HG02798 (cell line): ENCODE results near the gene PRELID3B.
"Not testable (repeated sequence)": the region's sequence is repeated elsewhere in the genome, so short reads cannot be mapped to it uniquely, and the experiment has no call there.

Experiments used
- ATAC-seq: cut with Tn5 transposase; IDR thresholded peaks from one replicate; pipeline ENCODE4 v1.9.1; 2021; ENCODE audit warnings: mild to moderate bottlenecking; ENCODE audit not compliant: unreplicated experiment, poor library complexity

Gene PRELID3B

DNA sequence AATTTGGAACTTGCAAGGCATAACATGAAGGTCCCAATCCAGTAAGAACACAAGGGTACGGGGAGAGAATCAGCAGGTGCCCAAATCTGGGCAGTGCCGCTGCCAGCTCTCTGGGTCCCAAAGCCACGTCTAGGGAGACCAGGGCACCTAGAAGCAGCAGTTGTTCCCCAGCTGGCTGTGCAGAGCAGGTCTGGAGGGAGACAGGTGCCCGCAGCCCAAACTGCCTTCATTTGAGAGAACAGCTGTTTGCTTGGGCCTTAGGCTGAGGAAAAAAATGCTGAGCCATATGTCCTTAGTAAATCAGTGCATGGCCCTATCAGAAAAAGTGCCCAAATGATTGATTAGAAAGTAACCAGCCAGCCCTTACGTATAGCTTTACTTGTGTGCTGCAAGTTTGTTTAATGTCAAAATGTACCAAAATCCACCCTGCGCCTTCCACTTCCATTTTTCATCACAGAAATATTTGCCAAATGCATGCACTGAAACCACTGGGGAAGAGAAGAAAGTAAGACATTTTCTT lies 9.1 kb upstream of the PRELID3B start:
- no peak for ATAC-seq

- no peak for ATAC-seq
These were observed 7.9 kb upstream of the PRELID3B start for GRCh38 chr20:59050437-59050836.

- no peak for ATAC-seq
These were observed 6.1 kb upstream of the PRELID3B start for GRCh38 chr20:59048681-59049030.

GRCh38 chr20:59047938-59048680 lies 5.5 kb upstream of the PRELID3B start:
- ATAC-seq, result no peak

DNA sequence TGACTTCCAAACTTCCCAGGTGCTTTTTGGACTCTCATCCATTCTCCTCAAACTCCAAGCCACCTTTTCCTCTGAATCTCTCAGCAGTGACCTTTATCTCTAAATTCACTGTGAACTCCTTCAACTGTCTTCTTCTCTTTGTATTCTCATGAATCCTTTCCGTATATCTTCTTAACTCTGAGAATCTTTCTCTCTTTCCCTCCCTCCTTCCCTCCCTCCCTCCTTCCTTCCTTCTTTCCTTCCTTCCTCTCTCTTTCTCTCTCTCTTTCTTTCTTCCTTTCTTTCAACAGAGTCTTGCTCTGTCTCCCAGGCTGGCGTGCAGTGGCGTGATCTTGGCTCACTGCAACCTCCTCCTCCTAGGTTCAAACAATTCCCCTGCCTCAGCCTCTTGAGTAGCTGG lies 4.3 kb upstream of the PRELID3B start:
- no peak for ATAC-seq

DNA sequence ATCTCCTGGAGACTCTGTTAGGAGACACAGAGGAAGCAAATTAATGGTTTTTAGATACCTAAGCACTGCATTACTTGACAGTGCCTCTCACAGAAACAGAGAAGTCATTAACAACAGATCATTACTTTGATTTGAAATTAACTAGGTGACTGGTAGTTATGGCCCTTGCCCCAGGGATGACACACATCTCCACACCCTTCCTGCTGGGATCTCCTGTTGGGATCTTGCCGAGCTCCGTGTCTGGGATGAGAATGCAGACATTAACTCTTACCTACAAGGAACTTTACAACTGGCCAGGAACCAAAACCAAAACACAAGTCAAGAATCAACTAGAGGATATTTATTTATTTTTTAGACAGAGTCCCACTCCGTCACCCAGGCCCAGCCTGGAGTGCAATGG lies 2.2 kb upstream of the PRELID3B start:
- ATAC-seq, result no peak

DNA sequence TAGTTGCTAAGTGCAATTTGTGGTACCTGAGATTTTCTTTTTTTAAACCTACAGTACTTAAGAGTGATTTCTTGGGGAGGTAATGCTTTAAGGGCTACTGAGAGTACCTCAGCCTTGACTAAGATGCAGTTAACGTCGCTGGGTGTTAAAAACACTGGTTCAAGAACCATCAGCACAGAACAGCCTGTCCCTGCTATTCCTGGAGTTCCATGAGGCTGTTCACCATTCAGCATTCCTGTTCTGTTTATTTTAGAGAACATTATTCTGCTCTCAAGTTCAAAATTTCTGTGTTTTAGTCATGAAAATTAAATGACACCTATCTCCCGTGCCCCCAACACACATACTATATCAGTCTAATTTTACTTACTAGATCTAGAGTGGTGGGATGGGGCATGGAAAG lies 1.7 kb upstream of the PRELID3B start:
- no peak for ATAC-seq

DNA sequence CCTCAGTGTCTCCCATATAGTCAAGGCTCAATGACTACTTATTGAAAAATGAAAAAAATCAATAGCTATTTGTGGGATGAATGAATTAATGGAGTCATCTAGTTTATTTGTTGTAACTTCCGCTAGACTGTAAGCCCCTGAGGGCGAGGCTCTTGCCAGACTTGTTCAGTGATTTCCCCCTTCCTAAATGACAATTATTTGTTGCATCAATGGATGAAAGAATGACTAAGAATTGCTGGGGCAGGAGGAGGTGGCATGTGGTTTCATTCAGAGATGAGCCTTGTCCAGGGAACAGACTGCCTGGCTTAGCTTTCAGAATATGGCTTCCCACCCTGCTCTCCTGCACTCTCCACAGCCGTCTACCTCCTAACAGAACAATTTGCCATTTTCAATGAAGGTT lies 1.1 kb upstream of the PRELID3B start:
- ATAC-seq, result no peak

GRCh38 chr20:59042796-59043631 lies 428 bp upstream of the PRELID3B start:
- ATAC-seq, result peak; percentile 96

GRCh38 chr20:59041487-59041886 lies 1.1 kb downstream of the PRELID3B start:
- ATAC-seq, result not testable (repeated sequence)

- ATAC-seq, result no peak
These were observed 1.9 kb downstream of the PRELID3B start for GRCh38 chr20:59040667-59041066.

- ATAC-seq, result no peak
These were observed 3.4 kb downstream of the PRELID3B start for GRCh38 chr20:59039233-59039632.

GRCh38 chr20:59037386-59037785 lies 5.2 kb downstream of the PRELID3B start:
- ATAC-seq, result no peak

- ATAC-seq, result no peak
These were observed 7.2 kb downstream of the PRELID3B start for GRCh38 chr20:59035381-59035780.

- ATAC-seq, result no peak
These were observed 8.9 kb downstream of the PRELID3B start for GRCh38 chr20:59033616-59034165.

- no peak for ATAC-seq
These were observed 9.5 kb downstream of the PRELID3B start for GRCh38 chr20:59033093-59033492.

- no peak for ATAC-seq
These were observed 9.9 kb downstream of the PRELID3B start for GRCh38 chr20:59032713-59033059.

- ATAC-seq, result peak; percentile 98
These were observed 10.4 kb downstream of the PRELID3B start, which contains the start of gene ATP5F1E for GRCh38 chr20:59032023-59032712. Gene ATP5F1E, minus strand, starts transcription at chr20:59032335. Its CDS starts 84 bp downstream, at chr20:59032251.

GRCh38 chr20:59031564-59032022 lies 11.0 kb downstream of the PRELID3B start:
- ATAC-seq, result no peak

DNA sequence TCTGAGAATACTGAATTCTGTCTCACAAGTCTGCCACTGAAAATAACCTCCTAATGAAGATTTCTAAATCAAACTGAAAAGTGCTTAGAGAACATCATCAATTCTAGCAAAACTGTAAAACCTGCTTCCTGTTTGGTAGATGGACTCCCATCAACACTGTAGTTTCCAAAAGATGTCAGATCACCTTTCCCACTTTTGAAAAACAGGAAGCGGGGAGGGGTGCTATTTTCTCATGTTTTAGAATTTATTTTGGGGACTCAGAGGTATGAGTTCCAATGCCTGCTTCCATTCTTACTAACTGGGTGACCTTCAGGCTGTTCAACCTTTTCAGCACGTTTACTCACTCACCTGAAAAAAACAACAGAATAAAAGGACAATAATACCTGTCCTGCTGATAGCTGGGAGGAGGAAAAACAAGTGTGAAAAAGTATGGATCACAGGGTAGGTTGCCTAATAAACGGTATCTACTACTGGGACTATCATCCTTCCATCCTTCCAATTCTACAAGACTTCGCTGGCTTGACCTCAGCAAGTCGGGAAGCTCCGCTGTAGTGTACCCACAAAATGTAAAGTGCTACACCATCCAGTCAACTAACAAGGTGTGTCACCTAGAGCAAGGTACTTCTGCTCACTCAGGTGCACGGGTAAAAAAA lies 11.5 kb downstream of the PRELID3B start:
- ATAC-seq, result no peak
